Prostate gland (tissue), 2 donors: ENCODE results near the gene EARS2. TPM values are rescaled to one million over a fixed set of nuclear protein-coding genes. Genes with fewer than 3 reads are reported as not detected.

Experiments
- DNase-seq: peaks from one replicate; pipeline ENCODE4 v3.0.0-alpha.2; 2019; ENCODE audit warnings: low spot score
- H3K27ac ChIP-seq, 2 donors: fragments of 200-600 bp; sonication (generic); 2 replicates each; pipeline ENCODE4 v1.5.1; 2017 to 2019
- H3K27me3 ChIP-seq: fragments of 200-600 bp; sonication (generic); replicated peaks from 2 replicates; pipeline ENCODE4 v1.5.1; 2019; ENCODE audit not compliant: insufficient read depth
- H3K36me3 ChIP-seq, 2 donors: fragments of 200-600 bp; sonication (generic); 1 replicate in 1 of 2; 2 replicates in 1 of 2; pipeline versions ENCODE4 v1.5.1 to v1.8.1; 2017 to 2019
- H3K4me1 ChIP-seq: fragments of 200-600 bp; sonication (generic); replicated peaks from 2 replicates; pipeline ENCODE4 v1.5.1; 2019
- H3K4me3 ChIP-seq, 2 donors: fragments of 200-600 bp; sonication (generic); 2 replicates each; pipeline ENCODE4 v1.5.1; 2017 to 2019
- H3K9me3 ChIP-seq: fragments of 200-600 bp; sonication (generic); 2 replicates; pipeline ENCODE4 v1.5.1; 2017
- CTCF ChIP-seq, 4 experiments: fragments of 200-600 bp in 2 of 4; fragments of 450-650 bp in 2 of 4; sonication (generic) in 2 of 4; IDR thresholded peaks; 1 replicate in 3 of 4; 2 replicates in 1 of 4; pipeline ENCODE4 v1.5.1; 2016 to 2019; ENCODE audit warnings: antibody characterized with exemption in 4 of 4, mild to moderate bottlenecking in 2 of 4, moderate library complexity in 2 of 4
- POLR2A ChIP-seq: fragments of 450-650 bp; IDR thresholded peaks from one replicate; pipeline ENCODE4 v1.6.1; 2016; ENCODE audit warnings: antibody characterized with exemption, mild to moderate bottlenecking
- POLR2AphosphoS5 ChIP-seq: sonication (generic); formaldehyde crosslinking; IDR thresholded peaks from one replicate; pipeline ENCODE4 v1.6.1; 2017; ENCODE audit warnings: antibody characterized with exemption
- WGBS: methylation state at CpG from one replicate; pipeline ENCODE4 v1.1.5; 2018; 5-methylcytosine and 5-hydroxymethylcytosine counted together
- intact Hi-C: fragments of 100-400 bp; cut with DNase I; formaldehyde crosslinking; loops from one replicate; pipeline ENCODE4 v1.14.2; 2022
- total RNA-seq, 2 donors: library from RNA; depleted of rRNA; stranded (reverse); fragments of >200 nt; gene quantifications; one replicate each; pipeline ENCODE4 v1.1.0, GENCODE V29; 2016

Gene EARS2
- total RNA-seq, 2 donors from 2014 or later = 40.3 to 60.2 TPM

GRCh38 chr16:23496821-23497542 lies 60.2 kb downstream of the EARS2 start:
- no peak overlapping the region for H3K4me3 ChIP-seq
- TF ChIP-seq POLR2AphosphoS5 (peak; percentile 46), POLR2A (peak; percentile 20), CTCF (IDR thresholded peaks at IDR 0.05) (no peak)
- H3K9me3 ChIP-seq = no peaks in the 10 kb centered on the region
- no peaks in the 10 kb centered on the region for H3K27me3 ChIP-seq
- H3K27ac ChIP-seq = peak overlapping the region; percentile 34 to 42
- peaks cover 11% of the 10 kb centered on the region for H3K4me1 ChIP-seq
- intact Hi-C loops = no loop called here
- 34% methylated on average over 12 of the region's 12 CpGs for WGBS
- peak; percentile 31 for DNase-seq
- peaks cover 4 to 13% of the 10 kb centered on the region in 2 donors for H3K36me3 ChIP-seq

- Histone ChIP-seq H3K27me3 (no peaks in the 10 kb centered on the region), H3K27ac (peak overlapping the region; percentile 4 to 11), H3K4me1 (peaks cover 13% of the 10 kb centered on the region), H3K4me3 (no peak overlapping the region), H3K36me3 (peaks cover 4 to 13% of the 10 kb centered on the region in 2 donors), H3K9me3 (no peaks in the 10 kb centered on the region)
- no peak for TF ChIP-seq CTCF (IDR thresholded peaks at IDR 0.05)
- no peak for TF ChIP-seq POLR2A
- no peak for TF ChIP-seq POLR2AphosphoS5
- no peak for DNase-seq
- intact Hi-C loops = no loop called here
- WGBS = 50% methylated on average over 4 of the region's 4 CpGs
These were observed 61.5 kb downstream of the EARS2 start for GRCh38 chr16:23495671-23496070.

DNA sequence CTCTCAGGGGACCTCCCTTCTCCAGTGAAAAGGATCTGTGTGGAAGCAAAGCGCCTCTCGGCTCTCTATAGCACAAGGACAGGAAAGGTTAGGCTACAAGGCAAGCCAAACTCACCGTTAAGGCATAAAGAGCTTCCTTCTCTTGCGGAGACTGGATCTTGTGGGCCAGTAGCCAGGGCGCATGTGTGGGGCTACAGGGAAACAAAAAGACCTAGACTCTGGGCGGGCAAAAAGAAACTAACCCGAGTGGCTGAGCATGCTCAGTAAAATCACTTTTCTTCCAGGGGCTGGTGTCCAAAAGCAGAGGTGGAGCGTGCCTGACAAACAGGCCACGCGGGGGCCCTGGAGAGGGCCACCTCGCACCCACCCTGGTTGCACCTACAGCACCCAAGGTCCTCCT lies 63.0 kb downstream of the EARS2 start:
- peaks cover 13% of the 10 kb centered on the region for H3K4me1 ChIP-seq
- H3K36me3 ChIP-seq = peaks cover 4 to 20% of the 10 kb centered on the region in 2 donors
- WGBS = 38% methylated on average over 11 of the region's 11 CpGs
- H3K27me3 ChIP-seq = no peaks in the 10 kb centered on the region
- peak overlapping the region in 1 of 2 donors; percentile 10 for H3K4me3 ChIP-seq
- peak overlapping the region; percentile 73 to 80 for H3K27ac ChIP-seq
- TF ChIP-seq CTCF (IDR thresholded peaks at IDR 0.05) (no peak), POLR2AphosphoS5 (peak; percentile 59), POLR2A (no peak)
- H3K9me3 ChIP-seq = no peaks in the 10 kb centered on the region
- intact Hi-C loops = no loop called here
- peak; percentile 59 for DNase-seq

GRCh38 chr16:23491490-23492391 lies 65.4 kb downstream of the EARS2 start:
- intact Hi-C loops = no loop called here
- H3K4me1 ChIP-seq = peaks cover 13% of the 10 kb centered on the region

More at GRCh38 chr16:23491490-23492391, 65.4 kb downstream of the EARS2 start:
- peak overlapping the region; percentile 73 to 80 for H3K27ac ChIP-seq
- no peak overlapping the region for H3K4me3 ChIP-seq
- DNase-seq = peak; percentile 47
- H3K9me3 ChIP-seq = no peaks in the 10 kb centered on the region
- no peaks in the 10 kb centered on the region for H3K27me3 ChIP-seq
- peaks cover 19 to 35% of the 10 kb centered on the region in 2 donors for H3K36me3 ChIP-seq
- WGBS = 45% methylated on average over 14 of the region's 14 CpGs
- TF ChIP-seq POLR2AphosphoS5 (peak; percentile 33), POLR2A (no peak), CTCF (IDR thresholded peaks at IDR 0.05) (no peak)
